ENCODE results near the gene ADM. TPM values are rescaled to one million over a fixed set of nuclear protein-coding genes. Genes with fewer than 3 reads are reported as not detected.

ADM gene
- total RNA-seq, 4 donors from 2014 or later = 234 to 350 (median 298) TPM

DNA sequence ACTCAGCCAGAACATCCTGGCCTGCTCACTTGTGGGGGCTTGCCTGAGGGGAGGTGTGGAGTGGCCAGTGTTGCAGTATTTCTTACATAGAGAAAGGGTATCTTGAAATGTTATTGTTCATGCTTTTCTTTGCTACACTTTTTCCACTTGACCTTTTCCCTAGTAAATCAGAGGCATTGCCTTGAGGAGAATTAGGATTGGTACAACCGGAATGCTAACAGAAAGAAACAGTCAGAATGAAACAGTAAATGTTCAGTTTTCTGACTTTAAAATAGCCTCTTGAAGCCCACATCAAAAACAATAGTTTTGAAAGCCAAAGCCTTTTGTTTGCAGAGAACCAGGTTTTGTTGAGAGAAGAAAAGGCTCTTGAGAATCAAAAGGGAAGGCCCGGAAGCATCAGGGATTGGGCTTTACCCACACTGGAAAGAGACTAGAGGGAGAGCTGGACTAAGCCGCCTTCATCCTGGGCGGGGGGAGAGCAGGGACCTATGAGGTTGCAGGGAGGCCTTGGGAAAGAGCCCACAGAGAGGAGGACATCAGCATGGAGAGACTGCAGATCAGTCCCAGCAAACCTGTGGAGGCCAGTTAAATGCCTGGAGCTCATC lies 12.4 kb downstream of the ADM start:
- TF ChIP-seq, protein P1, sequence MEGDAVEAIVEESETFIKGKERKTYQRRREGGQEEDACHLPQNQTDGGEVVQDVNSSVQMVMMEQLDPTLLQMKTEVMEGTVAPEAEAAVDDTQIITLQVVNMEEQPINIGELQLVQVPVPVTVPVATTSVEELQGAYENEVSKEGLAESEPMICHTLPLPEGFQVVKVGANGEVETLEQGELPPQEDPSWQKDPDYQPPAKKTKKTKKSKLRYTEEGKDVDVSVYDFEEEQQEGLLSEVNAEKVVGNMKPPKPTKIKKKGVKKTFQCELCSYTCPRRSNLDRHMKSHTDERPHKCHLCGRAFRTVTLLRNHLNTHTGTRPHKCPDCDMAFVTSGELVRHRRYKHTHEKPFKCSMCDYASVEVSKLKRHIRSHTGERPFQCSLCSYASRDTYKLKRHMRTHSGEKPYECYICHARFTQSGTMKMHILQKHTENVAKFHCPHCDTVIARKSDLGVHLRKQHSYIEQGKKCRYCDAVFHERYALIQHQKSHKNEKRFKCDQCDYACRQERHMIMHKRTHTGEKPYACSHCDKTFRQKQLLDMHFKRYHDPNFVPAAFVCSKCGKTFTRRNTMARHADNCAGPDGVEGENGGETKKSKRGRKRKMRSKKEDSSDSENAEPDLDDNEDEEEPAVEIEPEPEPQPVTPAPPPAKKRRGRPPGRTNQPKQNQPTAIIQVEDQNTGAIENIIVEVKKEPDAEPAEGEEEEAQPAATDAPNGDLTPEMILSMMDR (IDR thresholded peaks at IDR 0.05; ENCODE audit: low read depth) = no peak

DNA sequence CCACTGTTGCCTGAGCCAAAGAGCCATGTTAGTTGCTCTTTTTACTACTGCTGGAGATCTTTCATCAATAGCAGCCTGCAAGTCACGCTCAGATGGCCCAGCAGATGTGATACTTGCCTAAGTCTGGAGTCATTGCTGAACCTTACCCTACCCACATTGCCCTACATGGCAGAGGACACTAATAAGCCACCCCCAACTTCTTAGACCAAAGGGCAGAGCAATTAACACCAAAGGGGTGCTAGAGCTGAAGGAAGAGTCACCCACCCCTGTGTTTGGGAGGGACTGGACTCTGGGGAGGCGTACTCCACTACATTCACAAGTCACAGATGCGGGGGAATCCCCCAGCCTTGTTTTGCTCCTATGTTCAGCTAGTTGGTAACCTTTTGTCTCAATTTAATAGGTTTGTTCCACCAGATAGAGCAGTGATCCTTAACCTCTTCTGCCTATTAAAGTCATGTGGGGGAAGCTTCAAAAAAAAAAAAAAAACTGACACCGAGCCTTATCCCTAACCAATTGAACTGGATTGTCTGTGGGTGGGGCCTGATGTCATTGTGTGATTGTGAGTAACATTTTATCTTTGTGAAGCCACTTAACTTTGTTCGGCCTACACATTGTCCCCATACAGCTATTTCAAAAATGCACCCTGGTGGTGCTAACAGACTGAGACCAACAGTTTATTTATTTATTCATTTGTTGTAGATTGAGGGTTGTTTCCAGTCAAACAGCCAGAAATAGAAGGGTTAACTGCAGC lies 13.1 kb downstream of the ADM start:
- TF ChIP-seq, protein P1 (IDR thresholded peaks at IDR 0.05; ENCODE audit: low read depth) = no peak

DNA sequence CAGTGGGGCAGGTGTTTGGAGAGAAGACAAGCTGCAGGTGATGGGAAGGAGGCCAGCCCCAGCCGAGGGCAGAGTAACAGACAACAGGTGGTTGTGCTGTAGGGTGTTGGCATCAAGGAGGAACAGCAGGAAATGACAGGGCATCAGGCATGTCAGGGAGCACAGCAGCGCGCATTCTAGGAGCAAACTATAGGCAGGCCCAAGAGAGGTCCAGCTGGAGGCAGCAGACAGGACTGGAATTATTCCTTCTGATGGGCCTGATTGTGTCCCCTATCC lies 13.6 kb downstream of the ADM start:
- TF ChIP-seq, protein P1 (IDR thresholded peaks at IDR 0.05; ENCODE audit: low read depth) = no peak

DNA sequence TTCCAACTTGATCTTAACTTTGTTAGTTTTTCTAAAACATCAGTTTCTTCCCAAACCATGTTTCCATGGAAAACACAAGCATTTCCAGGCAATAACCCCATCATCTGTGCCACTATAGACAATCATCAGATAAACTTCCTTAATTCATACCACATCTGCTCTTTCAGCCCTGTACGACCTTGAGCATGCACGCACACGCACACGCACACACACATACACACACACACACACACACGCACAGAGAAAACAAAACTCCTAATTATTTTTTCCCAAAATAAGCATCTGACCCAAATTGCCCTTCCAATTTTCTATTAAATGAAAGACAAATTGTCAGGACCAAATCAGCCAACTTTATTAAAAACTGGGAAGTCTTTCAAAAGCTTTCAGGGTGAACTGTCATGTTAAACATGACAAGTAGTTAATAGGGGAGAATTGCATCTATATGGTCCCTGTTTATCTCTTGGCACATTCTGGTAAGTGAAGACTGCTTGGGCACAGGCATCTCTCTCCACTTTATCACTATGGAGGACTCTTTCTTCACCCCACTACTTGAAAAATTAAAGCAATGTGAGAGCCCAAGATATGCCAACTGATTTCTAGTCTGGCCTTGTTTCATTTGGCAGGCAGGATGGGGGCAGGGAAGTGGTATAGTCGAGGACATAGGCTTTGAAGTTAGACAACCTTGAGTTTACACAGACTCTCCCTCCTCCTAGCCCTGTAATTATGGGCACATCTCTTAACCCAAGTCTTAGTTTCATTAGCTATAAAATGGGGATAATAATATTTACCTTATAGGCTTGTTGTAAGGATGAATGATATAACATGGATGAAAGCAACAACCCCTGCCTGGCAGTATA lies 15.1 kb downstream of the ADM start:
- TF ChIP-seq, protein P1 (IDR thresholded peaks at IDR 0.05; ENCODE audit: low read depth) = no peak

DNA sequence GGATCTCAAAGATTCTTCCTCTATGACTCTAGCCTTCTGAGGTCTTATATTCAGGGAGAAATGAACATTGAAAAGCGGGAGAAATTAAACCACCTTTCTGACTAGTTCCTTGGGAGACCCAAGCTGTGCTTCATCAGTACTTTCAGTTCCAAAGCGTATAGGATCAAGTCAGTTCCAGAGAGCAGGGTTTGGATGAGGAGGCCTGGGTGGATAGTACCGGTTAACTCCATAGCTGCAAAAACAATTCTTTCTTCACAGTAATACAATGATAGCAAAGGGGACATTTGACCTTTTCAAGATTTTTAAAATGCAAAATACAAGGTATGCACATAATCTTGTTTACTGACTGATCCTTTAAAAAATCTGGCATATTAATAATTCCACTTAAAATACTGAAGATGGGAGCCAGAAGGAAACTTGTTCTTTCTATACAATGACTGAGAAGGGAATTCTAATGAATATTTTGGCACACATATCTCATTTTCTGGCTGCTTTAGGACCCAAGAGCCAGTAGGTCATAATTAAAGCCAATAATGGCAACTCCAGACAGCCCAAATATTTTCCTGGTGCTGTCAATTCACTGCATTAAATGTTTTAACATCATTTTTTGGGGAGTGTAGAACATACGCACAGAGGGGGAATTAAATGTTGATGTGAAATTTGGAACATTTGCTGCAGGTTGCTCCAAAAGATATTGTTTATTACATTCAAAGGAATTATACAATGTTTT lies 16.0 kb downstream of the ADM start:
- TF ChIP-seq, protein P1 (IDR thresholded peaks at IDR 0.05; ENCODE audit: low read depth) = no peak

DNA sequence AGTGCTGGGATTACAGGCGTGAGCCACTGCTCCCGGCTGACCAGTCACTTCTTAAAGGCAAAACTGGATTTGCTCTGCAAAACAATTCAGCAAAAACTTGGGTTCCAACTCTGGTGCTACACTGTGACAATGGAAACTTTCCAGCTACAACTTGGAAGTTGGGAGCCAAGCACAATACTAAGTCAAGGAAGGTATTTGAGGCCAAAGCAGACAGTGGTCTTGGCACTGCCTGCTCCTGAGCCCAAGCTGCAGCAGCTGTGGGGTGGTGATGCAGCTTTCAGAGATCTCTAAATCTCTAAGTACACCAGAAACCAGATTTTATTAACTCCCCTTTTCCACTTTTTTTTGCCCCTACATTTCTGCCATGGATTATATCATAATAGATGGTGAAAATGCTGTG lies 17.5 kb downstream of the ADM start:
- TF ChIP-seq, protein P1 (IDR thresholded peaks at IDR 0.05; ENCODE audit: low read depth) = no peak
